HepG2 (cell line): ENCODE results near the gene IFI30. TPM values are rescaled to one million over a fixed set of nuclear protein-coding genes. Genes with fewer than 3 reads are reported as not detected.
A peak's percentile ranks its signal among the peaks of the same experiment; 100 is the strongest.

Experiments used
- ATAC-seq: fragments of 200-7000 bp; cut with Tn5 transposase; 3 replicates; pipeline ENCODE4 v1.9.1; 2020; ENCODE audit warnings: mild to moderate bottlenecking, moderate library complexity
- BruUV-seq: library from RNA; stranded (reverse); fragments of 400-500 nt; replicated peaks from 2 replicates; lab custom pipeline; 2021; lab: Mats Ljungman, UMichigan
- CTCF ChIA-PET: fragments of 300-600 bp; formaldehyde crosslinking; extraction: SDS; loops from one replicate; lab custom pipeline; 2021; ENCODE audit warnings: low total read pairs, inconsistent platforms, low intra/inter-chr PET ratio; lab: Yijun Ruan, JAX
- POLR2A ChIA-PET: fragments of 350-600 bp; sonication (Branson Sonifier 250); formaldehyde crosslinking; loops from one replicate; lab custom pipeline; 2020; ENCODE audit warnings: antibody characterized with exemption, inconsistent platforms; lab: Yijun Ruan, JAX
- DNase-seq: peaks from one replicate; pipeline ENCODE4 v3.0.0-alpha.2; 2015; ENCODE audit warnings: low spot score
- FAIRE-seq: peaks from 3 replicates; lab custom pipeline; 2011; peaks lifted over from hg19 to GRCh38; lab: Jason Lieb, UNC
- H2AFZ ChIP-seq: one replicate; pipeline ENCODE4 v1.6.1; 2011; ENCODE audit warnings: low read length, inconsistent platforms
- H3K27ac ChIP-seq: fragments of 300-600 bp; 3 replicates; pipeline ENCODE4 v1.8.0; 2011; ENCODE audit warnings: mixed run types, mild to moderate bottlenecking, mixed read lengths, low read length, inconsistent platforms; ENCODE audit not compliant: insufficient read depth; ENCODE audit errors: extremely low read length
- H3K27me3 ChIP-seq, 2 experiments: fragments of 200-600 bp in 1 of 2; 2 replicates in 1 of 2; 3 replicates in 1 of 2; pipeline versions ENCODE4 v1.6.0 to v1.8.0; 2011; ENCODE audit warnings: low read length in 2 of 2, mild to moderate bottlenecking in 2 of 2, moderate library complexity in 2 of 2, inconsistent platforms in 1 of 2; ENCODE audit not compliant: insufficient read depth in 2 of 2, control insufficient read depth in 1 of 2
- H3K36me3 ChIP-seq, 2 experiments: fragments of 200-600 bp in 1 of 2; replicated peaks in 1 of 2; 2 replicates in 1 of 2; 3 replicates in 1 of 2; pipeline versions ENCODE4 v1.5.1 to v1.8.0; 2011; ENCODE audit warnings: low read length in 2 of 2, inconsistent platforms in 1 of 2; ENCODE audit not compliant: insufficient read depth in 2 of 2, control insufficient read depth in 1 of 2
- H3K4me1 ChIP-seq: 2 replicates; pipeline ENCODE4 v1.5.1; 2012; ENCODE audit warnings: low read length, inconsistent platforms; ENCODE audit not compliant: insufficient read depth
- H3K4me2 ChIP-seq: 2 replicates; pipeline ENCODE4 v1.6.0; 2011; ENCODE audit warnings: low read depth, low read length, inconsistent platforms
- H3K4me3 ChIP-seq, 3 experiments: fragments of 200-600 bp in 1 of 3; sonication (generic), shearing (Covaris generic) in 1 of 3; replicated peaks in 1 of 3; 2 replicates each; pipeline ENCODE4 v1.5.1; 2011 to 2016; ENCODE audit warnings: low read length in 3 of 3, inconsistent platforms in 2 of 3, low read depth in 2 of 3, mild to moderate bottlenecking in 2 of 3, control low read depth in 1 of 3, mixed read lengths in 1 of 3; ENCODE audit not compliant: insufficient read depth in 1 of 3
- H3K79me2 ChIP-seq: one replicate; pipeline ENCODE4 v1.6.1; 2011; ENCODE audit warnings: low read length, inconsistent platforms; ENCODE audit not compliant: insufficient read depth
- H3K9ac ChIP-seq: 2 replicates; pipeline ENCODE4 v1.6.0; 2011; ENCODE audit warnings: mild to moderate bottlenecking, low read depth, low read length, inconsistent platforms; ENCODE audit not compliant: insufficient read depth
- H3K9me3 ChIP-seq: 2 replicates; pipeline ENCODE4 v1.5.1; 2012; ENCODE audit warnings: mild to moderate bottlenecking, low read length
- H4K20me1 ChIP-seq: 2 replicates; pipeline ENCODE4 v1.6.0; 2011; ENCODE audit warnings: inconsistent platforms, mild to moderate bottlenecking, low read length, moderate library complexity; ENCODE audit not compliant: insufficient read depth
- GZF1 ChIP-seq: sonication (generic); formaldehyde crosslinking; IDR thresholded peaks from 2 replicates; pipeline ENCODE4 v1.5.1; 2020; ENCODE audit warnings: mild to moderate bottlenecking, missing genetic modification reagents
- HDAC2 ChIP-seq: sonication (generic); formaldehyde crosslinking; IDR thresholded peaks from 2 replicates; pipeline ENCODE4 v1.4.0; 2020; ENCODE audit warnings: missing genetic modification reagents
- MIXL1 ChIP-seq: IDR thresholded peaks from 2 replicates; pipeline ENCODE4 v1.6.1; 2016
- NONO ChIP-seq, 2 experiments: fragments of 450-650 bp in 1 of 2; sonication (generic) in 1 of 2; formaldehyde crosslinking in 1 of 2; IDR thresholded peaks in 1 of 2; conservative IDR thresholded peaks in 1 of 2; 2 replicates each; pipeline versions ENCODE4 v1.6.1 to v1.8.0; 2017 to 2022; ENCODE audit warnings: mild to moderate bottlenecking in 1 of 2, missing genetic modification reagents in 1 of 2, moderate library complexity in 1 of 2
- PRDM15 ChIP-seq: sonication (generic); formaldehyde crosslinking; IDR thresholded peaks from 2 replicates; pipeline ENCODE4 v1.4.0; 2020; ENCODE audit warnings: missing genetic modification reagents
- SP4 ChIP-seq: sonication (generic); formaldehyde crosslinking; IDR thresholded peaks from 2 replicates; pipeline ENCODE4 v1.8.1; 2023; ENCODE audit warnings: mild to moderate bottlenecking, missing genetic modification reagents
- TSC22D2 ChIP-seq: sonication (generic); formaldehyde crosslinking; IDR thresholded peaks from 2 replicates; pipeline ENCODE4 v1.5.1; 2020; ENCODE audit warnings: missing genetic modification reagents, mild to moderate bottlenecking, borderline replicate concordance
- XRCC5 ChIP-seq: fragments of 200-400 bp; formaldehyde crosslinking; optimal IDR thresholded peaks from 2 replicates; pipeline ENCODE3; 2017; ENCODE audit warnings: mild to moderate bottlenecking, low read length
- ZBTB20 ChIP-seq: sonication (generic); formaldehyde crosslinking; IDR thresholded peaks from 2 replicates; pipeline ENCODE4 v1.8.1; 2023; ENCODE audit warnings: missing genetic modification reagents, low read depth, mild to moderate bottlenecking, borderline replicate concordance
- ZNF33B ChIP-seq: sonication (generic); formaldehyde crosslinking; IDR thresholded peaks from 2 replicates; pipeline ENCODE4 v1.5.1; 2020; ENCODE audit warnings: mild to moderate bottlenecking, missing genetic modification reagents
- ZNF350 ChIP-seq: sonication (generic); formaldehyde crosslinking; IDR thresholded peaks from 2 replicates; pipeline ENCODE4 v1.4.0; 2020; ENCODE audit warnings: mild to moderate bottlenecking, low read depth, missing genetic modification reagents, borderline replicate concordance
- ZNF441 ChIP-seq: sonication (generic); formaldehyde crosslinking; IDR thresholded peaks from 2 replicates; pipeline ENCODE4 v1.7.0; 2021; ENCODE audit warnings: missing genetic modification reagents, borderline replicate concordance
- ZNF556 ChIP-seq: sonication (generic); formaldehyde crosslinking; IDR thresholded peaks from 2 replicates; pipeline ENCODE4 v1.4.0; 2020; ENCODE audit warnings: mild to moderate bottlenecking, missing genetic modification reagents, borderline replicate concordance
- ZNF564 ChIP-seq: sonication (generic); formaldehyde crosslinking; IDR thresholded peaks from 2 replicates; pipeline ENCODE4 v1.8.1; 2023; ENCODE audit warnings: mild to moderate bottlenecking, missing genetic modification reagents
- ZNF605 ChIP-seq: sonication (generic); formaldehyde crosslinking; IDR thresholded peaks from 2 replicates; pipeline ENCODE4 v1.8.0; 2022; ENCODE audit warnings: mild to moderate bottlenecking, missing genetic modification reagents
- ZNF788 ChIP-seq: sonication (generic); formaldehyde crosslinking; IDR thresholded peaks from 2 replicates; pipeline ENCODE4 v1.5.0; 2020; ENCODE audit warnings: mild to moderate bottlenecking, missing genetic modification reagents, borderline replicate concordance
- WGBS: methylation state at CpG from one replicate; pipeline ENCODE4 v1.1.6; 2017; ENCODE audit warnings: low lambda C conversion rate; 5-methylcytosine and 5-hydroxymethylcytosine counted together
- in situ Hi-C: cut with HindIII; loops from 2 replicates; pipeline ENCODE4 v1.10.0; 2017; ENCODE audit warnings: low pct_unique_long_range_greater_than_20kb; ENCODE audit not compliant: extremely low pct_ligation_motif_present
- intact Hi-C: fragments of 100-400 bp; cut with micrococcal nuclease; formaldehyde crosslinking; loops from one replicate; pipeline ENCODE4 v1.10.0; 2022; ENCODE audit not compliant: unreplicated experiment
- polyA plus RNA-seq, 8 experiments: library from polyadenylated mRNA; depleted of rRNA in 3 of 8; stranded (reverse) in 7 of 8; unstranded in 1 of 8; fragments of >200 nt; fragmentation: Illumina TruSeq in 4 of 8; extraction: Trizol in 4 of 8; gene quantifications; 2 replicates each; pipeline versions ENCODE4 v1.2.1 to v1.2.3, GENCODE V29; 2011 to 2016; ENCODE audit warnings: low read depth in 4 of 8, missing spikeins in 1 of 8, mixed read lengths in 1 of 8; ENCODE audit not compliant: insufficient read depth in 1 of 8
- total RNA-seq, 5 experiments: library from RNA; depleted of rRNA; stranded (reverse); fragments of >200 nt; fragmentation: Illumina TruSeq; extraction: Trizol; gene quantifications; 2 replicates each; pipeline ENCODE4 v1.2.3, GENCODE V29; 2016; ENCODE audit warnings: low read depth in 1 of 5

Gene IFI30
- total and polyA plus RNA-seq, 2 of the 13 experiments (the other 11 are each of a cell fraction or from before 2014, with no cell fraction given) = 25.0 to 79.4 TPM

GRCh38 chr19:18152442-18152816 lies 21.2 kb upstream of the IFI30 start:
- Histone ChIP-seq H4K20me1 (0 out of 2 replicates have a peak, but pooled peaks cover 11% of the 10 kb centered on the region), H3K9me3 (no peaks in the 10 kb centered on the region), H2AFZ (no peak overlapping the region), H3K27ac (peak overlapping the region; percentile 94), H3K4me3 (peak overlapping the region; percentile 47 to 98 (median 66); a peak in 5 of 6 replicates), H3K36me3 (peaks cover 8 to 18% of the 10 kb centered on the region in 2 experiments; a peak in 4 of 5 replicates), H3K27me3 (no peaks in the 10 kb centered on the region; a peak in 1 of 5 replicates), H3K4me2 (peak overlapping the region; percentile 91), H3K9ac (peak overlapping the region; percentile 87), H3K4me1 (peaks cover 53% of the 10 kb centered on the region), H3K79me2 (peaks cover 18% of the 10 kb centered on the region)
- intact Hi-C loops (no loop called here), in situ Hi-C loops (loop anchor here (5.0 kb wide), 1 partner anchor 40 kb away; no protein-coding TSS in a partner anchor)
- POLR2A ChIA-PET = interaction anchor here (0.8 to 3.1 kb wide), 13 partner anchors 9 to 127 kb away, joined by 3 to 18 read pairs (median 6); no protein-coding TSS in a partner anchor
- ATAC-seq (peak; percentile 75), FAIRE-seq (peak; percentile 96), DNase-seq (peak; percentile 98)
- WGBS = 0% methylated on average over 22 of the region's 22 CpGs
- BruUV-seq = TSS peak; percentile 88
- CTCF ChIA-PET = interaction anchor here (0.9 to 1.2 kb wide), 2 partner anchors 9 to 39 kb away, joined by 3 read pairs; no protein-coding TSS in a partner anchor
- TF ChIP-seq MIXL1 (CRISPR knock-in tag) = no peak
- TF ChIP-seq ZNF788 (CRISPR knock-in tag) = peak; percentile 59; the same call in 1 of the 2 replicates
- TF ChIP-seq ZNF564 (CRISPR knock-in tag) = peak; percentile 49; the same call in 1 of the 2 replicates
- no peak for TF ChIP-seq ZBTB20 (CRISPR knock-in tag)
- no peak for TF ChIP-seq TSC22D2 (CRISPR knock-in tag)
- peak; percentile 77; the same call in 1 of the 2 replicates for TF ChIP-seq ZNF605 (CRISPR knock-in tag)
- TF ChIP-seq GZF1 = no peak
- TF ChIP-seq ZNF33B (CRISPR knock-in tag) = peak; percentile 60; the same call in 1 of the 2 replicates
- TF ChIP-seq SP4 = peak; percentile 51; the same call in 1 of the 2 replicates
- no peak for TF ChIP-seq ZNF556 (CRISPR knock-in tag)
- TF ChIP-seq ZNF350 (CRISPR knock-in tag) = peak; percentile 57; the same call in 1 of the 2 replicates
- TF ChIP-seq XRCC5 = peak; percentile 83
- no peak for TF ChIP-seq HDAC2 (CRISPR knock-in tag)
- TF ChIP-seq ZNF441 (CRISPR knock-in tag) = 0 out of 2 replicates have a peak, but pooled peaks have one; percentile 6
- TF ChIP-seq NONO (IDR thresholded peaks at IDR 0.05) = no peak
- peak; percentile 89 for TF ChIP-seq NONO (CRISPR knock-in tag; conservative IDR thresholded peaks at IDR 0.05)
- TF ChIP-seq PRDM15 (CRISPR knock-in tag) = 0 out of 2 replicates have a peak, but pooled peaks have one; percentile 72
